Pulmonary artery endothelial cell (primary cell): ENCODE data around the gene RPS6KA5. TPM values are rescaled to one million over a fixed set of nuclear protein-coding genes. Genes with fewer than 3 reads are reported as not detected.
"Not testable (repeated sequence)": the region's sequence is repeated elsewhere in the genome, so short reads cannot be mapped to it uniquely, and the experiment has no call there.

Source experiments
- DNase-seq: peaks from one replicate; pipeline ENCODE4 v3.0.0-alpha.2; 2011; ENCODE audit warnings: low read depth, low spot score
- total RNA-seq: library from RNA; depleted of rRNA; stranded (reverse); fragments of >200 nt; gene quantifications from 2 replicates; pipeline ENCODE4 v1.2.3, GENCODE V29; 2014

The RPS6KA5 gene
- total RNA-seq, 1 donor from 2014 or later, result 5.3 TPM

GRCh38 chr14:90874599-90874998 lies 185.8 kb downstream of the RPS6KA5 start:
- no peak for DNase-seq

- no peak for DNase-seq
Observed at GRCh38 chr14:90871605-90872233, 188.7 kb downstream of the RPS6KA5 start.

GRCh38 chr14:90870950-90871604 lies 189.4 kb downstream of the RPS6KA5 start:
- no peak for DNase-seq

- no peak for DNase-seq
Observed at GRCh38 chr14:90867501-90867900, 192.9 kb downstream of the RPS6KA5 start.

- DNase-seq, result no peak
Observed at GRCh38 chr14:90866833-90867232, 193.6 kb downstream of the RPS6KA5 start.

- no peak for DNase-seq
Observed at GRCh38 chr14:90864741-90865140, 195.7 kb downstream of the RPS6KA5 start.

- DNase-seq, result no peak
Observed at GRCh38 chr14:90858511-90858910, 201.9 kb downstream of the RPS6KA5 start.

- no peak for DNase-seq
Observed at GRCh38 chr14:90857866-90858265, 202.6 kb downstream of the RPS6KA5 start.

- not testable (repeated sequence) for DNase-seq
Observed at GRCh38 chr14:90856115-90856514, 204.3 kb downstream of the RPS6KA5 start.

- no peak for DNase-seq
Observed at GRCh38 chr14:90853116-90853515, 207.3 kb downstream of the RPS6KA5 start.

GRCh38 chr14:90851327-90852036 lies 209.0 kb downstream of the RPS6KA5 start:
- no peak for DNase-seq

- peak; percentile 81 for DNase-seq
Observed at GRCh38 chr14:90850487-90850886, 210.0 kb downstream of the RPS6KA5 start.

- DNase-seq, result no peak
Observed at GRCh38 chr14:90849787-90850444, 210.5 kb downstream of the RPS6KA5 start.

GRCh38 chr14:90848944-90849731 lies 211.3 kb downstream of the RPS6KA5 start:
- DNase-seq, result no peak

- no peak for DNase-seq
Observed at GRCh38 chr14:90846511-90846910, 213.9 kb downstream of the RPS6KA5 start.

GRCh38 chr14:90844321-90844720 lies 216.1 kb downstream of the RPS6KA5 start:
- DNase-seq, result no peak

- DNase-seq, result no peak
Observed at GRCh38 chr14:90842726-90843125, 217.7 kb downstream of the RPS6KA5 start.

GRCh38 chr14:90840667-90841066 lies 219.8 kb downstream of the RPS6KA5 start:
- DNase-seq, result not testable (repeated sequence)

- DNase-seq, result no peak
Observed at GRCh38 chr14:90839889-90840266, 220.6 kb downstream of the RPS6KA5 start.

GRCh38 chr14:90839024-90839888 lies 221.2 kb downstream of the RPS6KA5 start:
- DNase-seq, result no peak
